Measurements from ENCODE around the gene FUS.
"Not testable (repeated sequence)": the region's sequence is repeated elsewhere in the genome, so short reads cannot be mapped to it uniquely, and the experiment has no call there.

Gene FUS

GRCh38 chr16:31143694-31144148, 36.2 kb upstream of the FUS start:
- Histone ChIP-seq H3K9ac (ENCODE audit: low read depth, low read length, poor library complexity) (no peak overlapping the region), H3K14ac (ENCODE audit: low read length) (no peak overlapping the region), H2AK5ac (ENCODE audit: low read depth, low read length) (peak overlapping the region; percentile 12), H3K9me3 (replicated peaks in 1 of 2; ENCODE audit: control insufficient read depth in 2 of 2, insufficient read depth in 1 of 2, low read depth in 1 of 2, low read length in 2 of 2) (no peaks in the 10 kb centered on the region), H3K36me3 (replicated peaks in 1 of 2; ENCODE audit: control insufficient read depth in 2 of 2, insufficient read depth in 2 of 2, low read length in 2 of 2) (no peaks in the 10 kb centered on the region), H3K4ac (ENCODE audit: low read length) (no peak overlapping the region), H3K27ac (replicated peaks; ENCODE audit: low read length) (no peak overlapping the region), H3K79me1 (ENCODE audit: low read depth, low read length) (peaks cover 2% of the 10 kb centered on the region), H2AFZ (ENCODE audit: low read length) (peak overlapping the region; percentile 100), H3K27me3 (ENCODE audit: control insufficient read depth in 3 of 3, insufficient read depth in 3 of 3, low read depth in 1 of 3, low read length in 3 of 3) (peaks cover 0 to 33% (median 32%) of the 10 kb centered on the region in 3 experiments), H3K4me3 (ENCODE audit: low read length in 2 of 2) (no peak overlapping the region), H2BK5ac (ENCODE audit: low read length) (no peak overlapping the region), H3K4me1 (ENCODE audit: control insufficient read depth in 2 of 2, insufficient read depth in 1 of 2, low read depth in 1 of 2, low read length in 2 of 2) (peaks cover 9 to 18% of the 10 kb centered on the region in 2 donors), H3K4me2 (ENCODE audit: insufficient read depth, low read length, poor library complexity, severe bottlenecking) (no peak overlapping the region), H2BK12ac (ENCODE audit: low read length) (no peak overlapping the region), H2BK15ac (ENCODE audit: low read length) (no peak overlapping the region), H4K91ac (ENCODE audit: low read depth, low read length, poor library complexity) (no peak overlapping the region), H4K8ac (ENCODE audit: low read depth, low read length) (no peak overlapping the region), H3K23ac (ENCODE audit: low read depth, low read length, poor library complexity) (no peak overlapping the region), H3K18ac (ENCODE audit: low read length) (no peak overlapping the region), H2BK120ac (ENCODE audit: low read depth, low read length) (no peak overlapping the region)
- WGBS, 2 donors (ENCODE audit: extremely low coverage in 2 of 2, insufficient read length in 2 of 2, insufficient replicate concordance in 1 of 2): no CpG with 5 or more reads among the region's 8 CpGs
- DNase-seq (ENCODE audit: low spot score): no peak

- not testable (repeated sequence) for H3K9me3 ChIP-seq (replicated peaks in 1 of 2; ENCODE audit: control insufficient read depth in 2 of 2, insufficient read depth in 1 of 2, low read depth in 1 of 2, low read length in 2 of 2); H3K36me3 ChIP-seq (replicated peaks in 1 of 2; ENCODE audit: control insufficient read depth in 2 of 2, insufficient read depth in 2 of 2, low read length in 2 of 2); H3K23ac ChIP-seq (ENCODE audit: low read depth, low read length, poor library complexity); H2BK15ac ChIP-seq (ENCODE audit: low read length); H3K18ac ChIP-seq (ENCODE audit: low read length); H4K91ac ChIP-seq (ENCODE audit: low read depth, low read length, poor library complexity); H3K27ac ChIP-seq (replicated peaks; ENCODE audit: low read length); H2BK5ac ChIP-seq (ENCODE audit: low read length); H3K4me3 ChIP-seq (ENCODE audit: low read length in 2 of 2); H3K9ac ChIP-seq (ENCODE audit: low read depth, low read length, poor library complexity); H3K14ac ChIP-seq (ENCODE audit: low read length); H4K8ac ChIP-seq (ENCODE audit: low read depth, low read length); H2AFZ ChIP-seq (ENCODE audit: low read length); H3K4me2 ChIP-seq (ENCODE audit: insufficient read depth, low read length, poor library complexity, severe bottlenecking); DNase-seq (ENCODE audit: low spot score); H3K4ac ChIP-seq (ENCODE audit: low read length); H2BK12ac ChIP-seq (ENCODE audit: low read length); H3K79me1 ChIP-seq (ENCODE audit: low read depth, low read length); H2AK5ac ChIP-seq (ENCODE audit: low read depth, low read length); H2BK120ac ChIP-seq (ENCODE audit: low read depth, low read length)
- peaks cover 9 to 12% of the 10 kb centered on the region in 2 donors for H3K4me1 ChIP-seq (ENCODE audit: control insufficient read depth in 2 of 2, insufficient read depth in 1 of 2, low read depth in 1 of 2, low read length in 2 of 2)
- no CpG with 5 or more reads among the region's 7 CpGs for WGBS, 2 donors (ENCODE audit: extremely low coverage in 2 of 2, insufficient read length in 2 of 2, insufficient replicate concordance in 1 of 2)
- H3K27me3 ChIP-seq (ENCODE audit: control insufficient read depth in 3 of 3, insufficient read depth in 3 of 3, low read depth in 1 of 3, low read length in 3 of 3): peaks cover 0 to 39% (median 32%) of the 10 kb centered on the region in 3 experiments
These were observed 35.5 kb upstream of the FUS start for GRCh38 chr16:31144418-31144817.

GRCh38 chr16:31145398-31145990, 34.4 kb upstream of the FUS start:
- H3K9me3 ChIP-seq (replicated peaks in 1 of 2; ENCODE audit: control insufficient read depth in 2 of 2, insufficient read depth in 1 of 2, low read depth in 1 of 2, low read length in 2 of 2): no peaks in the 10 kb centered on the region
- no peak overlapping the region for H3K4me3 ChIP-seq (ENCODE audit: low read length in 2 of 2)
- H3K14ac ChIP-seq (ENCODE audit: low read length): no peak overlapping the region
- H3K4me1 ChIP-seq (ENCODE audit: control insufficient read depth in 2 of 2, insufficient read depth in 1 of 2, low read depth in 1 of 2, low read length in 2 of 2): peaks cover 4 to 14% of the 10 kb centered on the region in 2 donors
- H2BK5ac ChIP-seq (ENCODE audit: low read length): no peak overlapping the region
- no peak overlapping the region for H3K9ac ChIP-seq (ENCODE audit: low read depth, low read length, poor library complexity)
- no peak overlapping the region for H3K27ac ChIP-seq (replicated peaks; ENCODE audit: low read length)
- WGBS, 2 donors (ENCODE audit: extremely low coverage in 2 of 2, insufficient read length in 2 of 2, insufficient replicate concordance in 1 of 2): no CpG with 5 or more reads among the region's 12 CpGs
- no peak overlapping the region for H3K4ac ChIP-seq (ENCODE audit: low read length)
- no peak overlapping the region for H2AFZ ChIP-seq (ENCODE audit: low read length)
- H2BK15ac ChIP-seq (ENCODE audit: low read length): no peak overlapping the region
- no peak for DNase-seq (ENCODE audit: low spot score)
- H3K18ac ChIP-seq (ENCODE audit: low read length): peak overlapping the region; percentile 56
- H2BK120ac ChIP-seq (ENCODE audit: low read depth, low read length): no peak overlapping the region
- H3K4me2 ChIP-seq (ENCODE audit: insufficient read depth, low read length, poor library complexity, severe bottlenecking): no peak overlapping the region
- no peak overlapping the region for H2BK12ac ChIP-seq (ENCODE audit: low read length)
- peaks cover 0 to 48% (median 37%) of the 10 kb centered on the region in 3 experiments for H3K27me3 ChIP-seq (ENCODE audit: control insufficient read depth in 3 of 3, insufficient read depth in 3 of 3, low read depth in 1 of 3, low read length in 3 of 3)
- H3K36me3 ChIP-seq (replicated peaks in 1 of 2; ENCODE audit: control insufficient read depth in 2 of 2, insufficient read depth in 2 of 2, low read length in 2 of 2): no peaks in the 10 kb centered on the region
- H4K8ac ChIP-seq (ENCODE audit: low read depth, low read length): no peak overlapping the region
- no peak overlapping the region for H2AK5ac ChIP-seq (ENCODE audit: low read depth, low read length)
- no peak overlapping the region for H4K91ac ChIP-seq (ENCODE audit: low read depth, low read length, poor library complexity)
- no peak overlapping the region for H3K23ac ChIP-seq (ENCODE audit: low read depth, low read length, poor library complexity)
- peaks cover 2% of the 10 kb centered on the region for H3K79me1 ChIP-seq (ENCODE audit: low read depth, low read length)

- Histone ChIP-seq H3K18ac (ENCODE audit: low read length) (no peak overlapping the region), H3K9ac (ENCODE audit: low read depth, low read length, poor library complexity) (no peak overlapping the region), H2BK120ac (ENCODE audit: low read depth, low read length) (no peak overlapping the region), H3K4me1 (ENCODE audit: control insufficient read depth in 2 of 2, insufficient read depth in 1 of 2, low read depth in 1 of 2, low read length in 2 of 2) (peaks cover 0 to 6% of the 10 kb centered on the region in 2 donors), H2AFZ (ENCODE audit: low read length) (no peak overlapping the region), H3K4me2 (ENCODE audit: insufficient read depth, low read length, poor library complexity, severe bottlenecking) (no peak overlapping the region), H3K14ac (ENCODE audit: low read length) (no peak overlapping the region), H4K91ac (ENCODE audit: low read depth, low read length, poor library complexity) (no peak overlapping the region), H3K23ac (ENCODE audit: low read depth, low read length, poor library complexity) (no peak overlapping the region), H3K79me1 (ENCODE audit: low read depth, low read length) (peaks cover 2% of the 10 kb centered on the region), H3K27ac (replicated peaks; ENCODE audit: low read length) (no peak overlapping the region), H2AK5ac (ENCODE audit: low read depth, low read length) (no peak overlapping the region), H3K4me3 (ENCODE audit: low read length in 2 of 2) (no peak overlapping the region), H2BK12ac (ENCODE audit: low read length) (no peak overlapping the region), H3K27me3 (ENCODE audit: control insufficient read depth in 3 of 3, insufficient read depth in 3 of 3, low read depth in 1 of 3, low read length in 3 of 3) (peaks cover 0 to 48% (median 37%) of the 10 kb centered on the region in 3 experiments), H3K36me3 (replicated peaks in 1 of 2; ENCODE audit: control insufficient read depth in 2 of 2, insufficient read depth in 2 of 2, low read length in 2 of 2) (no peaks in the 10 kb centered on the region), H2BK5ac (ENCODE audit: low read length) (no peak overlapping the region), H3K9me3 (replicated peaks in 1 of 2; ENCODE audit: control insufficient read depth in 2 of 2, insufficient read depth in 1 of 2, low read depth in 1 of 2, low read length in 2 of 2) (no peaks in the 10 kb centered on the region), H4K8ac (ENCODE audit: low read depth, low read length) (no peak overlapping the region), H3K4ac (ENCODE audit: low read length) (no peak overlapping the region), H2BK15ac (ENCODE audit: low read length) (no peak overlapping the region)
- WGBS, 2 donors (ENCODE audit: extremely low coverage in 2 of 2, insufficient read length in 2 of 2, insufficient replicate concordance in 1 of 2): no CpG with 5 or more reads among the region's 3 CpGs
- DNase-seq (ENCODE audit: low spot score): no peak
These were observed 32.4 kb upstream of the FUS start for GRCh38 chr16:31147574-31147973.

Measured in neuronal stem cell (in vitro differentiated cells).